Adrenal gland (tissue), 5 donors: ENCODE results near the gene CD53.

Source experiments
- CTCF ChIP-seq, 6 experiments: fragments of 450-650 bp in 4 of 6; fragments of 200-600 bp in 2 of 6; sonication (generic) in 1 of 6; IDR thresholded peaks; 1 replicate in 5 of 6; 2 replicates in 1 of 6; pipeline versions ENCODE4 v1.5.1 to v1.8.0; 2016 to 2021; ENCODE audit warnings: antibody characterized with exemption in 6 of 6, mild to moderate bottlenecking in 2 of 6, moderate library complexity in 1 of 6
- POLR2A ChIP-seq, 2 donors: fragments of 450-650 bp; IDR thresholded peaks; one replicate each; pipeline ENCODE4 v1.6.1; 2017; ENCODE audit warnings: antibody characterized with exemption in 2 of 2, mild to moderate bottlenecking in 2 of 2, moderate library complexity in 1 of 2
- donor health status: DM: no; HTN: no; CAD: no.

- TF ChIP-seq CTCF (IDR thresholded peaks at IDR 0.05) (no peak), POLR2A (IDR thresholded peaks at IDR 0.05) (no peak)
These were observed 24.7 kb downstream of the CD53 start for GRCh38 chr1:110897681-110898080.
